K562 (cell line): ENCODE measurements around the gene PLA2G4F. TPM values are rescaled to one million over a fixed set of nuclear protein-coding genes. Genes with fewer than 3 reads are reported as not detected.

Experiments used
- ATAC-seq: fragments of 200-7000 bp; cut with Tn5 transposase; 3 replicates; pipeline ENCODE4 v1.9.1; 2020; ENCODE audit warnings: moderate library complexity
- BruUV-seq: library from RNA; stranded (reverse); fragments of 400-500 nt; replicated peaks from 2 replicates; lab custom pipeline; 2021; lab: Mats Ljungman, UMichigan
- CTCF ChIA-PET: fragments of 300-600 bp; formaldehyde crosslinking; extraction: SDS; loops from one replicate; lab custom pipeline; 2021; ENCODE audit warnings: low intra/inter-chr PET ratio; lab: Yijun Ruan, JAX
- POLR2A ChIA-PET: fragments of 300-600, 350-650 bp; sonication (Branson Sonifier 250); formaldehyde crosslinking; extraction: SDS; loops from one replicate; lab custom pipeline; 2021; ENCODE audit warnings: antibody characterized with exemption, inconsistent platforms; lab: Yijun Ruan, JAX
- DNase-seq, 4 experiments: peaks; one replicate each; pipeline versions ENCODE4 v3.0.0 to v3.0.0-alpha.2; 2011 to 2018; ENCODE audit warnings: low spot score in 3 of 4, mixed read lengths in 3 of 4; ENCODE audit errors: extremely low read depth in 1 of 4
- FAIRE-seq: peaks from 2 replicates; lab custom pipeline; 2011; peaks lifted over from hg19 to GRCh38; lab: Jason Lieb, UNC
- H2AFZ ChIP-seq: 2 replicates; pipeline ENCODE4 v1.6.0; 2011; ENCODE audit warnings: low read depth, low read length, control low read depth, inconsistent platforms
- H3K27ac ChIP-seq: fragments of 200-600 bp; 3 replicates; pipeline ENCODE4 v1.8.0; 2011; ENCODE audit warnings: low read depth, mild to moderate bottlenecking, control low read depth, inconsistent platforms, low read length, moderate library complexity, mixed read lengths; ENCODE audit errors: extremely low read depth
- H3K27me3 ChIP-seq, 2 experiments: fragments of 300-600 bp in 1 of 2; 2 replicates in 1 of 2; 3 replicates in 1 of 2; pipeline versions ENCODE4 v1.6.0 to v1.8.0; 2011; ENCODE audit warnings: inconsistent platforms in 2 of 2, low read length in 2 of 2, mild to moderate bottlenecking in 1 of 2, mixed read lengths in 1 of 2, moderate library complexity in 1 of 2; ENCODE audit not compliant: control insufficient read depth in 2 of 2, insufficient read depth in 2 of 2
- H3K36me3 ChIP-seq: fragments of 300-600 bp; 3 replicates; pipeline ENCODE4 v1.8.0; 2011; ENCODE audit warnings: mild to moderate bottlenecking, low read length, inconsistent platforms; ENCODE audit not compliant: control insufficient read depth, insufficient read depth
- H3K4me1 ChIP-seq, 2 experiments: fragments of 200-600 bp in 1 of 2; replicated peaks in 1 of 2; 2 replicates in 1 of 2; 3 replicates in 1 of 2; pipeline versions ENCODE4 v1.5.1 to v1.8.0; 2011; ENCODE audit warnings: inconsistent platforms in 2 of 2, low read length in 2 of 2, mild to moderate bottlenecking in 1 of 2, mixed read lengths in 1 of 2, moderate library complexity in 1 of 2; ENCODE audit not compliant: control insufficient read depth in 2 of 2, insufficient read depth in 2 of 2
- H3K4me2 ChIP-seq: 2 replicates; pipeline ENCODE4 v1.6.1; 2011; ENCODE audit warnings: low read length, control low read depth, inconsistent platforms, mixed read lengths; ENCODE audit not compliant: insufficient read depth
- H3K4me3 ChIP-seq: fragments of 200-600 bp; sonication (generic), shearing (Covaris generic); 2 replicates; pipeline ENCODE4 v1.5.1; 2016; ENCODE audit warnings: control low read depth, inconsistent platforms
- H3K79me2 ChIP-seq: fragments of 200-600 bp; 3 replicates; pipeline ENCODE4 v1.8.0; 2011; ENCODE audit warnings: low read length, inconsistent platforms; ENCODE audit not compliant: control insufficient read depth, insufficient read depth
- H3K9ac ChIP-seq, 2 experiments: 2 replicates each; pipeline versions ENCODE4 v1.6.0 to v1.6.1; 2011; ENCODE audit warnings: low read depth in 2 of 2, low read length in 2 of 2, control low read depth in 1 of 2, inconsistent platforms in 1 of 2, mild to moderate bottlenecking in 1 of 2, mixed read lengths in 1 of 2; ENCODE audit not compliant: insufficient read depth in 1 of 2
- H3K9me1 ChIP-seq: one replicate; pipeline ENCODE4 v1.6.0; 2011; ENCODE audit warnings: inconsistent platforms, mild to moderate bottlenecking, low read length, moderate library complexity; ENCODE audit not compliant: control insufficient read depth, insufficient read depth
- H3K9me3 ChIP-seq: replicated peaks from 2 replicates; pipeline ENCODE4 v1.5.1; 2011; ENCODE audit warnings: low read depth, low read length, inconsistent platforms; ENCODE audit not compliant: control insufficient read depth, insufficient read depth
- H4K20me1 ChIP-seq: replicated peaks from 2 replicates; pipeline ENCODE4 v1.6.1; 2011; ENCODE audit warnings: low read length, inconsistent platforms, mixed read lengths; ENCODE audit not compliant: control insufficient read depth, insufficient read depth
- CCAR2 ChIP-seq: fragments of 200-400 bp; formaldehyde crosslinking; IDR thresholded peaks from 2 replicates; pipeline ENCODE4 v1.6.1; 2017; ENCODE audit warnings: mild to moderate bottlenecking, low read depth, low read length
- CHD2 ChIP-seq: IDR thresholded peaks from 2 replicates; pipeline ENCODE4 v1.6.1; 2011; ENCODE audit warnings: low read depth, low read length
- GABPB2 ChIP-seq: fragments of 250-450 bp; sonication (Bioruptor Pico); conservative IDR thresholded peaks from 2 replicates; pipeline ENCODE4 v1.5.1; 2021; ENCODE audit warnings: mild to moderate bottlenecking
- GATAD2B ChIP-seq: fragments of 450-650 bp; IDR thresholded peaks from 2 replicates; pipeline ENCODE4 v1.6.1; 2017; ENCODE audit warnings: mild to moderate bottlenecking, borderline replicate concordance
- HNRNPUL1 ChIP-seq: fragments of 200-400 bp; formaldehyde crosslinking; IDR thresholded peaks from 2 replicates; pipeline ENCODE4 v1.6.1; 2017; ENCODE audit warnings: low read length
- KLF10 ChIP-seq: fragments of 250-450 bp; sonication (Bioruptor Pico); IDR thresholded peaks from 2 replicates; pipeline ENCODE4 v1.6.1; 2021; ENCODE audit warnings: matching md5 sums
- L3MBTL2 ChIP-seq: fragments of 450-650 bp; IDR thresholded peaks from 2 replicates; pipeline ENCODE4 v1.6.1; 2016; ENCODE audit warnings: mild to moderate bottlenecking, moderate library complexity
- MYC ChIP-seq, 2 experiments: fragments of 250-450 bp in 1 of 2; sonication (Bioruptor Pico) in 1 of 2; IDR thresholded peaks; 2 replicates each; pipeline versions ENCODE4 v1.5.1 to v1.6.1; 2012 to 2021; ENCODE audit warnings: low read depth in 2 of 2, borderline replicate concordance in 1 of 2, improper control_type of control experiment in 1 of 2, low read length in 1 of 2, mild to moderate bottlenecking in 1 of 2, moderate library complexity in 1 of 2
- NFRKB ChIP-seq: fragments of 450-650 bp; IDR thresholded peaks from 2 replicates; pipeline ENCODE4 v1.6.1; 2016; ENCODE audit warnings: low read depth
- NUFIP1 ChIP-seq: fragments of 450-650 bp; IDR thresholded peaks from 2 replicates; pipeline ENCODE4 v1.6.1; 2018; ENCODE audit not compliant: partially characterized antibody
- PRPF4 ChIP-seq: fragments of 200-400 bp; formaldehyde crosslinking; IDR thresholded peaks from one replicate; pipeline ENCODE4 v1.6.1; 2017; ENCODE audit warnings: low read length, low read depth, mild to moderate bottlenecking; ENCODE audit not compliant: insufficient read depth, poor library complexity, severe bottlenecking
- RAD21 ChIP-seq, 2 experiments: fragments of 250-450 bp in 1 of 2; fragments of 450-650 bp in 1 of 2; sonication (Bioruptor Pico) in 1 of 2; formaldehyde crosslinking in 1 of 2; IDR thresholded peaks in 1 of 2; conservative IDR thresholded peaks in 1 of 2; 2 replicates each; pipeline versions ENCODE4 v1.4.0 to v1.8.0; 2020 to 2022; ENCODE audit warnings: mild to moderate bottlenecking in 2 of 2, moderate library complexity in 1 of 2
- ZNF140 ChIP-seq: fragments of 250-450 bp; sonication (Bioruptor Pico); IDR thresholded peaks from 2 replicates; pipeline ENCODE4 v1.8.0; 2021; ENCODE audit warnings: moderate library complexity, mild to moderate bottlenecking, inconsistent platforms
- ZNF695 ChIP-seq: fragments of 450-650 bp; formaldehyde crosslinking; IDR thresholded peaks from 2 replicates; pipeline ENCODE4 v1.4.0; 2020; ENCODE audit warnings: mild to moderate bottlenecking, moderate library complexity
- WGBS: fragments of 100-300 bp; shearing (Covaris generic); methylation state at CpG from one replicate; pipeline ENCODE4 v1.1.6; 2016; ENCODE audit warnings: low coverage, mixed read lengths; ENCODE audit not compliant: insufficient coverage; ENCODE audit errors: missing lambda C conversion rate; 5-methylcytosine and 5-hydroxymethylcytosine counted together
- in situ Hi-C: fragments of 300-500 bp; cut with MboI; formaldehyde crosslinking; loops from 4 replicates; pipeline ENCODE4 v1.15.0; 2018; ENCODE audit warnings: inconsistent platforms, mixed read lengths
- intact Hi-C: fragments of 100-400 bp; cut with micrococcal nuclease; formaldehyde crosslinking; loops from 2 replicates; pipeline ENCODE4 v1.14.2; 2022
- polyA plus RNA-seq, 8 experiments: library from polyadenylated mRNA; depleted of rRNA in 4 of 8; stranded (reverse) in 5 of 8; unstranded in 3 of 8; fragments of >200 nt; fragmentation: Nextera tagmentation in 2 of 8; fragmentation: Illumina TruSeq in 1 of 8; extraction: Ambion mirVana in 2 of 8; extraction: Trizol in 1 of 8; gene quantifications; 2 replicates each; pipeline versions ENCODE4 v1.2.1 to v1.2.3, GENCODE V29; 2011 to 2014; ENCODE audit warnings: inconsistent platforms in 1 of 8, missing spikeins in 1 of 8
- total RNA-seq, 7 experiments: library from RNA; depleted of rRNA in 6 of 7; stranded (reverse); fragments of >200 nt in 6 of 7; fragmentation: Illumina TruSeq in 2 of 7; extraction: Trizol in 2 of 7; gene quantifications; 2 replicates each; pipeline versions ENCODE4 v1.2.1 to v1.2.3, GENCODE V29; 2011 to 2021; ENCODE audit warnings: low replicate concordance in 1 of 7
- TF ChIP-seq, protein P1 (sequence below), 3 experiments: IDR thresholded peaks in 2 of 3; conservative IDR thresholded peaks in 1 of 3; 2 replicates each; pipeline ENCODE4 v1.5.1; 2011 to 2012; ENCODE audit warnings: low read length in 3 of 3, mild to moderate bottlenecking in 3 of 3, control low read depth in 2 of 3, improper control_type of control experiment in 1 of 3, inconsistent platforms in 1 of 3, low read depth in 1 of 3, mixed read lengths in 1 of 3, moderate library complexity in 1 of 3; ENCODE audit not compliant: insufficient read depth in 2 of 3
- TF ChIP-seq, protein P2 (sequence below): sonication (generic); formaldehyde crosslinking; IDR thresholded peaks from 2 replicates; pipeline ENCODE4 v1.8.0; 2022; ENCODE audit warnings: mild to moderate bottlenecking, missing genetic modification reagents, borderline replicate concordance

Gene PLA2G4F
- total and polyA plus RNA-seq, 9 of the 15 experiments (the other 6 are each of a cell fraction or from before 2014, with no cell fraction given) = 0.02 TPM; not detected in 8

DNA sequence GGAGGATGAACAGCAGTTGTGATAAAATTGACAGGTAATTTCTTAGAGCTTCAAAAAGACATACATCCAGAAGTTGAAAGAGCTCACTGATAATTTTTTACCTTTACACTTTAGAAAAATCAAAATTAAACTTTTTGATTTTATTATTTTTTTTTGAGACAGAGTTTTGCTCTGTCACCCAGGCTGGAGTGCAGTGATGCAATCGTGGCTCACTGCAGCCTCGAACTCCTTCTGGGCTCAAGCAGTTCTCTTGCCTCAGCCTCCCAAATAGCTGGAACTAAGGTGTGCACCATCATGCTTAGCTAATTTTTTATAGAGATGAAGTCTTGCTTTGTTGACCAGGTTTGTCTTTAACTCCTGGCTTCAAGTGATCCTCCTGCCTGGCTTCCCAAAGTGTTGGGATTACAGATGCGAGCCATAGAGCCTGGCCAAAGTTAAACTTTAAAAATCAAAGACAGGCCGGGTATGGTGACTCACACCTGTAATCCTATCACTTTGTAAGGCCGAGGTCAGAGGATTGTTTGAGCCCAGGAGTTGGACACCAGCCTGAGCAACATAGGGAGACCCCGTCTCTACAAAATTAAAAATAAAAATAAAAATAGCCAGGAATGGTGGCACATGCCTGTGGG, 21.7 kb downstream of the PLA2G4F start (continued):
- TF ChIP-seq KLF10 (CRISPR knock-in tag) = no peak
- no peak for TF ChIP-seq HNRNPUL1
- no peak for TF ChIP-seq CCAR2

DNA sequence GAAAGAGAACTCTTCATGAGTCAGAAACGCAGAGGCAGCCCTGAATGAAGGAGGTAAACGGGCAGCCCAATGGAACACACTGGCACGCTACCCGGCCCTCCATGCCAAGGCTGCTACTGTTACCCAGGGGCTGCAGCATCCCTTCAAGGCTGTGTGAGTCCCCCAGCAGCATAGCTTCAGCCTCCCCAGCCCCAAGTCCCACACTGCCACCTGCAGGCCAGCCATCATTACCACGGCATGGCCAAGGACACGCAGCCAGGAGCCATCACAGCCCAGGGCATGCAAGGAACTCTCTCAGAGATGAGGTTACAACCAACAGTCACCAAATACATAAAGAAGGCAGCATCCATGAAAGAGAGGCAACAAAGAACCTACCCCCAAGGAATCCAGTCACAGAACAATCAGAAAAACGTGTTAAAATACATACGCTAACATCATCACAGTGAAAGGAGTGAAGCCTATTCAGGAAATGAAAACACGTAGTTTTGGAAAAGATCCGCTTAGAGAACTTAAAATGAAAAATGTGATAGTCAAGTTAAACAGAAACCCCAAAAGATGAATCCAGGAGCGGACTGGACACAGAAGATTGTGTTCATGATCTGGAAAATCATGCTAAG, 22.4 kb downstream of the PLA2G4F start:
- H3K36me3 ChIP-seq = no peaks in the 10 kb centered on the region
- ChIA-PET CTCF (interaction anchor here (0.6 to 1.9 kb wide), 7 partner anchors 33 to 144 kb away, joined by 3 to 13 read pairs (median 3); partner anchors contain the start of gene PLA2G4D), POLR2A (interaction anchor here (0.7 to 1.0 kb wide), 2 partner anchors 44 to 150 kb away, joined by 3 read pairs; no protein-coding TSS in a partner anchor)
- H3K4me2 ChIP-seq = no peak overlapping the region
- DNase-seq = peak; percentile 68 to 76 (median 72)
- 8% methylated on average over 11 of the region's 11 CpGs for WGBS
- H3K4me1 ChIP-seq = no peaks in the 10 kb centered on the region
- H4K20me1 ChIP-seq = 0 out of 2 replicates have a peak, but pooled peaks cover 4% of the 10 kb centered on the region
- no TSS peak for BruUV-seq
- H3K4me3 ChIP-seq = no peak overlapping the region
- H3K9me3 ChIP-seq = no peaks in the 10 kb centered on the region
- intact Hi-C loops = loop anchor here (2.0 to 5.0 kb wide), 2 partner anchors 37 to 67 kb away; no protein-coding TSS in a partner anchor
- peak; percentile 93 for FAIRE-seq
- H3K9ac ChIP-seq = no peak overlapping the region
- H3K27ac ChIP-seq = no peak overlapping the region
- peaks cover 3 to 38% of the 10 kb centered on the region in 2 experiments; a peak in 4 of 5 replicates for H3K27me3 ChIP-seq
- H3K79me2 ChIP-seq = no peaks in the 10 kb centered on the region
- H2AFZ ChIP-seq = peak overlapping the region; percentile 3; the same call in 1 of the 2 replicates
- no peaks in the 10 kb centered on the region for H3K9me1 ChIP-seq
- ATAC-seq = peak; percentile 98
- in situ Hi-C loops = no loop called here
- TF ChIP-seq NUFIP1 (no peak), ZNF140 (CRISPR knock-in tag) (no peak), MYC (IDR thresholded peaks at IDR 0.05; ENCODE audit: low read depth, low read length) (peak; percentile 44; the same call in 1 of the 2 replicates), MYC (CRISPR knock-in tag; IDR thresholded peaks at IDR 0.05; ENCODE audit: borderline replicate concordance, low read depth) (no peak), ZNF695 (CRISPR knock-in tag) (no peak), NFRKB (no peak), L3MBTL2 (no peak), CHD2 (no peak), GABPB2 (CRISPR knock-in tag) (no peak), PRPF4 (no peak), RAD21 (CRISPR knock-in tag; conservative IDR thresholded peaks at IDR 0.05 in 1 of 2, IDR thresholded peaks at IDR 0.05 in 1 of 2) (peak; percentile 57 to 87), GATAD2B (no peak)
- TF ChIP-seq, protein P1, sequence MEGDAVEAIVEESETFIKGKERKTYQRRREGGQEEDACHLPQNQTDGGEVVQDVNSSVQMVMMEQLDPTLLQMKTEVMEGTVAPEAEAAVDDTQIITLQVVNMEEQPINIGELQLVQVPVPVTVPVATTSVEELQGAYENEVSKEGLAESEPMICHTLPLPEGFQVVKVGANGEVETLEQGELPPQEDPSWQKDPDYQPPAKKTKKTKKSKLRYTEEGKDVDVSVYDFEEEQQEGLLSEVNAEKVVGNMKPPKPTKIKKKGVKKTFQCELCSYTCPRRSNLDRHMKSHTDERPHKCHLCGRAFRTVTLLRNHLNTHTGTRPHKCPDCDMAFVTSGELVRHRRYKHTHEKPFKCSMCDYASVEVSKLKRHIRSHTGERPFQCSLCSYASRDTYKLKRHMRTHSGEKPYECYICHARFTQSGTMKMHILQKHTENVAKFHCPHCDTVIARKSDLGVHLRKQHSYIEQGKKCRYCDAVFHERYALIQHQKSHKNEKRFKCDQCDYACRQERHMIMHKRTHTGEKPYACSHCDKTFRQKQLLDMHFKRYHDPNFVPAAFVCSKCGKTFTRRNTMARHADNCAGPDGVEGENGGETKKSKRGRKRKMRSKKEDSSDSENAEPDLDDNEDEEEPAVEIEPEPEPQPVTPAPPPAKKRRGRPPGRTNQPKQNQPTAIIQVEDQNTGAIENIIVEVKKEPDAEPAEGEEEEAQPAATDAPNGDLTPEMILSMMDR (IDR thresholded peaks at IDR 0.05 in 2 of 3, conservative IDR thresholded peaks at IDR 0.05 in 1 of 3; ENCODE audit: insufficient read depth in 2 of 3, low read depth in 1 of 3, low read length in 3 of 3) = peak; percentile 86 to 91 (median 90)
- TF ChIP-seq, protein P2, sequence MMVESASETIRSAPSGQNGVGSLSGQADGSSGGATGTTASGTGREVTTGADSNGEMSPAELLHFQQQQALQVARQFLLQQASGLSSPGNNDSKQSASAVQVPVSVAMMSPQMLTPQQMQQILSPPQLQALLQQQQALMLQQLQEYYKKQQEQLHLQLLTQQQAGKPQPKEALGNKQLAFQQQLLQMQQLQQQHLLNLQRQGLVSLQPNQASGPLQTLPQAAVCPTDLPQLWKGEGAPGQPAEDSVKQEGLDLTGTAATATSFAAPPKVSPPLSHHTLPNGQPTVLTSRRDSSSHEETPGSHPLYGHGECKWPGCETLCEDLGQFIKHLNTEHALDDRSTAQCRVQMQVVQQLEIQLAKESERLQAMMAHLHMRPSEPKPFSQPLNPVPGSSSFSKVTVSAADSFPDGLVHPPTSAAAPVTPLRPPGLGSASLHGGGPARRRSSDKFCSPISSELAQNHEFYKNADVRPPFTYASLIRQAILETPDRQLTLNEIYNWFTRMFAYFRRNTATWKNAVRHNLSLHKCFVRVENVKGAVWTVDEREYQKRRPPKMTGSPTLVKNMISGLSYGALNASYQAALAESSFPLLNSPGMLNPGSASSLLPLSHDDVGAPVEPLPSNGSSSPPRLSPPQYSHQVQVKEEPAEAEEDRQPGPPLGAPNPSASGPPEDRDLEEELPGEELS (CRISPR knock-in tag) = no peak
